OCI-LY7 (cell line): Measurements from ENCODE around the gene MECR. TPM values are rescaled to one million over a fixed set of nuclear protein-coding genes. Genes with fewer than 3 reads are reported as not detected.
"Not testable (repeated sequence)": the region's sequence is repeated elsewhere in the genome, so short reads cannot be mapped to it uniquely, and the experiment has no call there.

ENCODE experiments used
- BruUV-seq: library from RNA; stranded (reverse); fragments of 400-500 nt; replicated peaks from 2 replicates; lab custom pipeline; 2021; lab: Mats Ljungman, UMichigan
- CTCF ChIA-PET: fragments of 300-600 bp; sonication (Branson Sonifier 250); formaldehyde crosslinking; loops from one replicate; lab custom pipeline; 2022; ENCODE audit warnings: antibody characterized with exemption; ENCODE audit not compliant: unreplicated experiment; lab: Charles Lee
- POLR2A ChIA-PET: fragments of 300-600 bp; sonication (Branson Sonifier 250); formaldehyde crosslinking; loops from one replicate; lab custom pipeline; 2022; ENCODE audit warnings: antibody characterized with exemption; lab: Charles Lee
- DNase-seq: peaks from one replicate; pipeline ENCODE4 v3.0.0-alpha.2; 2015; ENCODE audit warnings: low spot score
- H2AFZ ChIP-seq: fragments of 200-600 bp; sonication (generic), shearing (Covaris generic); 2 replicates; pipeline ENCODE4 v1.6.1; 2014; ENCODE audit warnings: mild to moderate bottlenecking, antibody characterized with exemption, low read length, moderate library complexity
- H3K27ac ChIP-seq: fragments of 200-600 bp; sonication (generic); 2 replicates; pipeline ENCODE4 v1.5.1; 2014; ENCODE audit warnings: mixed run types, low read depth, mild to moderate bottlenecking, moderate library complexity, low read length, inconsistent platforms; ENCODE audit not compliant: poor library complexity, severe bottlenecking
- H3K36me3 ChIP-seq: fragments of 200-600 bp; sonication (generic); 2 replicates; pipeline ENCODE4 v1.6.1; 2014; ENCODE audit warnings: mild to moderate bottlenecking, antibody characterized with exemption, low read length, moderate library complexity, mixed read lengths; ENCODE audit not compliant: insufficient read depth
- H3K4me1 ChIP-seq: fragments of 200-600 bp; sonication (generic); 2 replicates; pipeline ENCODE4 v1.5.1; 2014; ENCODE audit warnings: mild to moderate bottlenecking, low read length; ENCODE audit not compliant: insufficient read depth, poor library complexity, severe bottlenecking
- H3K4me2 ChIP-seq: fragments of 200-600 bp; sonication (generic); 2 replicates; pipeline ENCODE4 v1.6.1; 2014; ENCODE audit warnings: mild to moderate bottlenecking, low read length
- H3K4me3 ChIP-seq: fragments of 200-600 bp; sonication (generic); 2 replicates; pipeline ENCODE4 v1.5.1; 2014; ENCODE audit warnings: mild to moderate bottlenecking, low read depth, low read length; ENCODE audit not compliant: poor library complexity, severe bottlenecking
- H3K79me2 ChIP-seq: fragments of 200-600 bp; sonication (generic); 2 replicates; pipeline ENCODE4 v1.6.1; 2016; ENCODE audit warnings: low read depth, mild to moderate bottlenecking, low read length, moderate library complexity, mixed read lengths; ENCODE audit not compliant: insufficient read depth
- H3K9me2 ChIP-seq: fragments of 200-600 bp; sonication (generic); 2 replicates; pipeline ENCODE4 v1.6.1; 2016; ENCODE audit warnings: mild to moderate bottlenecking, low read length, mixed read lengths; ENCODE audit not compliant: insufficient read depth
- H3K9me3 ChIP-seq: fragments of 200-600 bp; sonication (generic); 2 replicates; pipeline ENCODE4 v1.6.1; 2014; ENCODE audit warnings: mild to moderate bottlenecking, mixed run types, low read length, mixed read lengths
- H4K20me1 ChIP-seq: fragments of 200-600 bp; sonication (generic); 2 replicates; pipeline ENCODE4 v1.6.1; 2014; ENCODE audit warnings: mild to moderate bottlenecking, antibody characterized with exemption, low read length, moderate library complexity, mixed read lengths; ENCODE audit not compliant: insufficient read depth
- CTCF ChIP-seq: fragments of 200-600 bp; sonication (generic); conservative IDR thresholded peaks from 2 replicates; pipeline ENCODE4 v1.5.1; 2014; ENCODE audit warnings: mild to moderate bottlenecking, antibody characterized with exemption, low read length, moderate library complexity, mixed read lengths
- EZH2phosphoT487 ChIP-seq: fragments of 200-600 bp; sonication (generic); IDR thresholded peaks from 2 replicates; pipeline ENCODE4 v1.6.1; 2018; ENCODE audit warnings: low read depth, borderline replicate concordance, mild to moderate bottlenecking, mixed run types, antibody characterized with exemption, low read length, moderate library complexity, mixed read lengths
- intact Hi-C: fragments of 100-400 bp; cut with micrococcal nuclease; formaldehyde crosslinking; loops from one replicate; pipeline ENCODE4 v1.10.0; 2022; ENCODE audit not compliant: unreplicated experiment
- total RNA-seq, 2 experiments: library from RNA; depleted of rRNA in 1 of 2; stranded (reverse); fragments of >200 nt in 1 of 2; shearing (Covaris generic) in 1 of 2; gene quantifications; 2 replicates each; pipeline ENCODE4 v1.2.3, GENCODE V29; 2014 to 2022

Gene MECR
- total RNA-seq, 2 experiments from 2014 or later = 33.3 to 33.5 TPM

GRCh38 chr1:29156543-29157268 lies 74.0 kb downstream of the MECR start:
- POLR2A ChIA-PET = interaction anchor here (0.6 to 1.1 kb wide), 2 partner anchors 16 to 20 kb away, joined by 3 read pairs; no protein-coding TSS in a partner anchor
- Histone ChIP-seq H2AFZ (no peak overlapping the region), H3K4me3 (no peak overlapping the region), H3K4me2 (no peak overlapping the region), H3K36me3 (peaks cover 96% of the 10 kb centered on the region), H3K9me3 (no peaks in the 10 kb centered on the region), H4K20me1 (0 out of 2 replicates have a peak, but pooled peaks cover 6% of the 10 kb centered on the region), H3K4me1 (no peaks in the 10 kb centered on the region), H3K27ac (no peak overlapping the region), H3K9me2 (no peaks in the 10 kb centered on the region), H3K79me2 (peaks cover 23% of the 10 kb centered on the region; the same call in 1 of the 2 replicates)
- BruUV-seq = no TSS peak
- CTCF ChIA-PET = no interaction called here
- DNase-seq = no peak
- TF ChIP-seq EZH2phosphoT487 = no peak
- no peak for TF ChIP-seq CTCF
- intact Hi-C loops = no loop called here

GRCh38 chr1:29152046-29152805 lies 78.5 kb downstream of the MECR start:
- H3K79me2 ChIP-seq = no peaks in the 10 kb centered on the region
- no peak for TF ChIP-seq CTCF
- TF ChIP-seq EZH2phosphoT487 = no peak
- H3K9me3 ChIP-seq = no peaks in the 10 kb centered on the region
- H2AFZ ChIP-seq = no peak overlapping the region
- CTCF ChIA-PET = no interaction called here
- H3K27ac ChIP-seq = no peak overlapping the region
- no peaks in the 10 kb centered on the region for H4K20me1 ChIP-seq
- no peaks in the 10 kb centered on the region for H3K4me1 ChIP-seq
- POLR2A ChIA-PET = interaction anchor here (0.6 kb wide), 1 partner anchor 11 kb away, joined by 3 read pairs; no protein-coding TSS in a partner anchor
- no peak overlapping the region for H3K4me2 ChIP-seq
- H3K9me2 ChIP-seq = no peaks in the 10 kb centered on the region
- DNase-seq = no peak
- peaks cover 98% of the 10 kb centered on the region for H3K36me3 ChIP-seq
- intact Hi-C loops = no loop called here
- no TSS peak for BruUV-seq
- H3K4me3 ChIP-seq = no peak overlapping the region

- BruUV-seq, CTCF ChIA-PET: not testable (repeated sequence)
These were observed 80.4 kb downstream of the MECR start for GRCh38 chr1:29150346-29150745.

More at GRCh38 chr1:29150346-29150745, 80.4 kb downstream of the MECR start:
- H3K9me3 ChIP-seq, H3K27ac ChIP-seq, H3K4me2 ChIP-seq, H3K79me2 ChIP-seq, H3K4me1 ChIP-seq, DNase-seq, H2AFZ ChIP-seq, H4K20me1 ChIP-seq, intact Hi-C loops, H3K4me3 ChIP-seq, H3K9me2 ChIP-seq: not testable (repeated sequence)
- POLR2A ChIA-PET = interaction anchor here (0.6 kb wide), 1 partner anchor 433 kb away, joined by 4 read pairs; no protein-coding TSS in a partner anchor
- peaks cover 98% of the 10 kb centered on the region for H3K36me3 ChIP-seq
